Measurements from ENCODE around the gene TMED1. TPM values are rescaled to one million over a fixed set of nuclear protein-coding genes. Genes with fewer than 3 reads are reported as not detected.

Gene TMED1
- total and polyA plus RNA-seq, 2 of the 13 experiments (the other 11 are each of a cell fraction or from before 2014, with no cell fraction given) = 48.3 to 51.8 TPM

- TF ChIP-seq, protein P1, sequence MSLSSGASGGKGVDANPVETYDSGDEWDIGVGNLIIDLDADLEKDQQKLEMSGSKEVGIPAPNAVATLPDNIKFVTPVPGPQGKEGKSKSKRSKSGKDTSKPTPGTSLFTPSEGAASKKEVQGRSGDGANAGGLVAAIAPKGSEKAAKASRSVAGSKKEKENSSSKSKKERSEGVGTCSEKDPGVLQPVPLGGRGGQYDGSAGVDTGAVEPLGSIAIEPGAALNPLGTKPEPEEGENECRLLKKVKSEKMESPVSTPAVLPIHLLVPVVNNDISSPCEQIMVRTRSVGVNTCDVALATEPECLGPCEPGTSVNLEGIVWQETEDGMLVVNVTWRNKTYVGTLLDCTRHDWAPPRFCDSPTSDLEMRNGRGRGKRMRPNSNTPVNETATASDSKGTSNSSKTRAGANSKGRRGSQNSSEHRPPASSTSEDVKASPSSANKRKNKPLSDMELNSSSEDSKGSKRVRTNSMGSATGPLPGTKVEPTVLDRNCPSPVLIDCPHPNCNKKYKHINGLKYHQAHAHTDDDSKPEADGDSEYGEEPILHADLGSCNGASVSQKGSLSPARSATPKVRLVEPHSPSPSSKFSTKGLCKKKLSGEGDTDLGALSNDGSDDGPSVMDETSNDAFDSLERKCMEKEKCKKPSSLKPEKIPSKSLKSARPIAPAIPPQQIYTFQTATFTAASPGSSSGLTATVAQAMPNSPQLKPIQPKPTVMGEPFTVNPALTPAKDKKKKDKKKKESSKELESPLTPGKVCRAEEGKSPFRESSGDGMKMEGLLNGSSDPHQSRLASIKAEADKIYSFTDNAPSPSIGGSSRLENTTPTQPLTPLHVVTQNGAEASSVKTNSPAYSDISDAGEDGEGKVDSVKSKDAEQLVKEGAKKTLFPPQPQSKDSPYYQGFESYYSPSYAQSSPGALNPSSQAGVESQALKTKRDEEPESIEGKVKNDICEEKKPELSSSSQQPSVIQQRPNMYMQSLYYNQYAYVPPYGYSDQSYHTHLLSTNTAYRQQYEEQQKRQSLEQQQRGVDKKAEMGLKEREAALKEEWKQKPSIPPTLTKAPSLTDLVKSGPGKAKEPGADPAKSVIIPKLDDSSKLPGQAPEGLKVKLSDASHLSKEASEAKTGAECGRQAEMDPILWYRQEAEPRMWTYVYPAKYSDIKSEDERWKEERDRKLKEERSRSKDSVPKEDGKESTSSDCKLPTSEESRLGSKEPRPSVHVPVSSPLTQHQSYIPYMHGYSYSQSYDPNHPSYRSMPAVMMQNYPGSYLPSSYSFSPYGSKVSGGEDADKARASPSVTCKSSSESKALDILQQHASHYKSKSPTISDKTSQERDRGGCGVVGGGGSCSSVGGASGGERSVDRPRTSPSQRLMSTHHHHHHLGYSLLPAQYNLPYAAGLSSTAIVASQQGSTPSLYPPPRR (CRISPR knock-in tag; IDR thresholded peaks at IDR 0.05; ENCODE audit: borderline replicate concordance) = 0 out of 2 replicates have a peak, but pooled peaks have one; percentile 24
Measured at GRCh38 chr19:10881403-10882107, 45.5 kb upstream of the TMED1 start (continued).

DNA sequence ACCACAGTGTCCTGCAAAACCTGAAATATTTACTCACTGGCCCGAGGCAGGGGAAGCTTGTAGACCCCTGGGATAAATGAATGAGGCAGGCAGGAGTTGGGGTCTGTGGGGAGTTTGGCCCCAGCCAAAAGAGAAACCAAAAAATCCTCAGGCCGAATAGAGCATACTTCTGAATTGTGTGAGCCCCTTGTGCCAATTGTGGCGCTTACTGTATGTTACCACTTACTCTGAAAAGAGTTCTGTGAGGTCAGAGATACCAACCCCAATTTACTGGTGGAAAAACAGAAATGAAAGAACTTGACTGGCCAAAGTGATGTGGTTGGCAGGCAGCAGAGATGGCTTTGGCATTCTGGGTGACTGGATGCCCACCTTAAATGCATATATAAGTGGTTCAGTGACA is 42.2 kb upstream of the TMED1 start:
- peaks cover 82% of the 10 kb centered on the region for H3K79me2 ChIP-seq (ENCODE audit: insufficient read depth, low read length)
- 0 out of 2 replicates have a peak, but pooled peaks cover 2% of the 10 kb centered on the region for H4K20me1 ChIP-seq (ENCODE audit: insufficient read depth, low read length)
- CTCF ChIA-PET (ENCODE audit: low intra/inter-chr PET ratio, low total read pairs) = no interaction called here
- H3K27me3 ChIP-seq (ENCODE audit: control insufficient read depth in 1 of 2, insufficient read depth in 2 of 2, low read length in 2 of 2) = no peaks in the 10 kb centered on the region
- ATAC-seq = no peak
- intact Hi-C loops (cut with micrococcal nuclease; ENCODE audit: unreplicated experiment) = loop anchor here (10.0 kb wide), 1 partner anchor 47 kb away; the partner anchor contains the start of genes TIMM29 and YIPF2
- peak overlapping the region; percentile 70 for H3K27ac ChIP-seq (ENCODE audit: extremely low read length, insufficient read depth, low read length)
- in situ Hi-C loops (cut with HindIII; ENCODE audit: extremely low pct_ligation_motif_present, low pct_unique_long_range_greater_than_20kb) = no loop called here
- TF ChIP-seq STAT6 (CRISPR knock-in tag; IDR thresholded peaks at IDR 0.05; ENCODE audit: borderline replicate concordance) (no peak), CENPT (CRISPR knock-in tag; IDR thresholded peaks at IDR 0.05; ENCODE audit: low read depth) (no peak), ZNF34 (CRISPR knock-in tag; IDR thresholded peaks at IDR 0.05; ENCODE audit: borderline replicate concordance) (0 out of 2 replicates have a peak, but pooled peaks have one; percentile 17), RBM22 (optimal IDR thresholded peaks at IDR 0.05; ENCODE audit: low read length) (no peak)
- TF ChIP-seq, protein P1 (CRISPR knock-in tag; IDR thresholded peaks at IDR 0.05; ENCODE audit: borderline replicate concordance) = no peak
- H3K4me1 ChIP-seq (ENCODE audit: insufficient read depth, low read length) = peaks cover 80% of the 10 kb centered on the region
- peaks cover 4 to 8% of the 10 kb centered on the region in 2 experiments; a peak in 2 of 5 replicates for H3K36me3 ChIP-seq (replicated peaks in 1 of 2; ENCODE audit: control insufficient read depth in 1 of 2, insufficient read depth in 2 of 2, low read length in 2 of 2)
- 92% methylated on average over 3 of the region's 3 CpGs for WGBS (ENCODE audit: low lambda C conversion rate)
- 0 out of 2 replicates have a peak overlapping the region, but pooled peaks have one; percentile 0 for H3K9ac ChIP-seq (ENCODE audit: insufficient read depth, low read depth, low read length)
- FAIRE-seq = no peak
- TSS peak; percentile 29 for BruUV-seq (replicated peaks)
- no peak overlapping the region for H3K4me3 ChIP-seq (replicated peaks in 1 of 3; ENCODE audit: insufficient read depth in 1 of 3, low read depth in 2 of 3, low read length in 3 of 3)
- POLR2A ChIA-PET = interaction anchor here (1.2 kb wide), 1 partner anchor 42 kb away, joined by 5 read pairs; the partner anchor contains the start of gene TMED1
- H3K4me2 ChIP-seq (ENCODE audit: low read depth, low read length) = peak overlapping the region; percentile 29; the same call in 1 of the 2 replicates
- DNase-seq (ENCODE audit: low spot score) = no peak
- no peaks in the 10 kb centered on the region for H3K9me3 ChIP-seq (ENCODE audit: low read length)
- no peak overlapping the region for H2AFZ ChIP-seq (ENCODE audit: low read length)
